Mucosa of descending colon (tissue), 3 donors: ENCODE measurements around the gene SFXN5. TPM values are rescaled to one million over a fixed set of nuclear protein-coding genes. Genes with fewer than 3 reads are reported as not detected.
A peak's percentile ranks its signal among the peaks of the same experiment; 100 is the strongest.

ENCODE experiments used
- ATAC-seq: fragments of 200-7000 bp; cut with Tn5 transposase; one replicate; pipeline ENCODE4 v1.9.1; 2020; ENCODE audit warnings: mild to moderate bottlenecking, moderate library complexity
- DNase-seq, 3 donors: peaks; one replicate each; pipeline ENCODE4 v3.0.0-alpha.2; 2020
- H3K36me3 ChIP-seq: fragments of 200-600 bp; one replicate; pipeline ENCODE4 v1.8.0; 2021; ENCODE audit warnings: low read depth, mild to moderate bottlenecking
- H3K4me1 ChIP-seq: fragments of 200-600 bp; one replicate; pipeline ENCODE4 v1.8.0; 2021; ENCODE audit warnings: low read depth, mild to moderate bottlenecking
- H3K4me3 ChIP-seq: fragments of 200-600 bp; one replicate; pipeline ENCODE4 v1.8.0; 2021; ENCODE audit warnings: mild to moderate bottlenecking
- H3K9me3 ChIP-seq: fragments of 200-600 bp; one replicate; pipeline ENCODE4 v1.8.0; 2021; ENCODE audit warnings: mild to moderate bottlenecking
- intact Hi-C, 2 donors: fragments of 100-400 bp; cut with DNase I in 1 of 2; cut with micrococcal nuclease in 1 of 2; formaldehyde crosslinking; loops; one replicate each; pipeline versions ENCODE4 v1.11.0 to v1.11.1; 2022; cut with DNase I, micrococcal nuclease
- total RNA-seq, 3 donors: library from RNA; stranded (reverse); fragmentation: NEBNext Ultra II Directional in 2 of 3; extraction: Animal tissue kit (Norgen Biotek cat#: 25700) in 2 of 3; gene quantifications; one replicate each; pipeline versions ENCODE4 v1.2.1 to v1.2.4, GENCODE V29; 2021 to 2023
- TF ChIP-seq, protein P1 (sequence below): fragments of 200-600 bp; IDR thresholded peaks from one replicate; pipeline ENCODE4 v1.8.0; 2022; ENCODE audit warnings: antibody characterized with exemption, mild to moderate bottlenecking
- donor health status: DM: no; HTN: no; CAD: no; lungs with moderate emphysema.
- donor health status: DM: no; HTN: no; CAD: no.
- donor health status: DM: no; HTN: yes; CAD: no.

SFXN5 gene
- total RNA-seq, 3 donors from 2014 or later = 22.2 to 30.9 (median 27.5) TPM

DNA sequence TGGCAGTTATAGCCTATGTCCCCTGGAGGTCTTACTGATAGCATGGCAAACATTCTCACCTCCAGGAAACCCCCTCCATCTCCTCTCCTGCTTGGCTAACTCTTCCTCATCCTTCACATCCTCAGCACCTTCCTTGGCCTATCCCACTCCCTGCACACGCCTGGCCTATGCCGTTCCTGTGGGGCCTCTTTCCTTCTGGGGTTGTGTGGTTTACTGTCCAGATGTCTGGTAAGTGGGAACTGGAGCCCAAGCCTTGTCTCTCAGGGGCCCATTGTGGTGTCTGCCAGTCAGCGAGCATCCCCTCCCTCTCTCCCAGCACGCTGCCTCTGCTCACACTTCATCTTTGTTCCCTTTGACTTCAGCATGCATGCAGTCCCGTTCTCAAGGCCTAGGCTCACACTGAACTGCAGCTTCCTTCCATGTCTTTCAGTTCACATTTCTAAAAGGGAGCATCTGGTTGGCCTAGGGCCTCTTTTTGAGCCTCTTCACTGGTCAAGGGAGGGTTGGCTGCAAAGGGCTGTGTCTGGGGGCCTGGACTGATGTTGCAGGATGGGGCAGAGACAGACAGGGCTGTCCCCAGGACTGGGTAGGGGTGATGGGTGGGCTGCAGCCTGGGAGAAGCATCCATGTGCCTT is 171.2 kb downstream of the SFXN5 start:
- intact Hi-C loops = no loop called here
- TF ChIP-seq, protein P1, sequence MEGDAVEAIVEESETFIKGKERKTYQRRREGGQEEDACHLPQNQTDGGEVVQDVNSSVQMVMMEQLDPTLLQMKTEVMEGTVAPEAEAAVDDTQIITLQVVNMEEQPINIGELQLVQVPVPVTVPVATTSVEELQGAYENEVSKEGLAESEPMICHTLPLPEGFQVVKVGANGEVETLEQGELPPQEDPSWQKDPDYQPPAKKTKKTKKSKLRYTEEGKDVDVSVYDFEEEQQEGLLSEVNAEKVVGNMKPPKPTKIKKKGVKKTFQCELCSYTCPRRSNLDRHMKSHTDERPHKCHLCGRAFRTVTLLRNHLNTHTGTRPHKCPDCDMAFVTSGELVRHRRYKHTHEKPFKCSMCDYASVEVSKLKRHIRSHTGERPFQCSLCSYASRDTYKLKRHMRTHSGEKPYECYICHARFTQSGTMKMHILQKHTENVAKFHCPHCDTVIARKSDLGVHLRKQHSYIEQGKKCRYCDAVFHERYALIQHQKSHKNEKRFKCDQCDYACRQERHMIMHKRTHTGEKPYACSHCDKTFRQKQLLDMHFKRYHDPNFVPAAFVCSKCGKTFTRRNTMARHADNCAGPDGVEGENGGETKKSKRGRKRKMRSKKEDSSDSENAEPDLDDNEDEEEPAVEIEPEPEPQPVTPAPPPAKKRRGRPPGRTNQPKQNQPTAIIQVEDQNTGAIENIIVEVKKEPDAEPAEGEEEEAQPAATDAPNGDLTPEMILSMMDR = no peak
- ATAC-seq (no peak), DNase-seq (no peak)
- H3K4me3 ChIP-seq = no peak overlapping the region
- H3K9me3 ChIP-seq = no peaks in the 10 kb centered on the region
- H3K4me1 ChIP-seq = peaks cover 7% of the 10 kb centered on the region
- H3K36me3 ChIP-seq = no peaks in the 10 kb centered on the region

DNA sequence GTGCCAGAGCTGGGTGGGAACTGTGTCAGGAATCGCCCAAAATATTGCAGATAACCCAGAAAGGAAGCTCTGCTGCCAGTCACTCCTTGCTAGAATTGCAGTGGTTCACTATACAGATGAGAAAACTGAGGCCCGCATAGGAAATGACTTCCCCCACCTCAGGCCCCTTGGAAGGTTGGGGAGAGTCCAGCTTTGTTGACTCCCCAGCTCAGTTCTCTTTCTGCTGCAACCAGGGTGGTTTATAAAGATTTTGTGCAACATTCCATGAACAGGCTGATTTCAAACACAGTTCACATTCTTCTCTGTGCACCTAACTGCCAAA is 173.0 kb downstream of the SFXN5 start:
- H3K9me3 ChIP-seq = no peaks in the 10 kb centered on the region
- H3K4me3 ChIP-seq = no peak overlapping the region
- H3K36me3 ChIP-seq = no peaks in the 10 kb centered on the region
- no peak for ATAC-seq
- intact Hi-C loops = loop anchor here (10.0 kb wide), 2 partner anchors 186 to 276 kb away; no protein-coding TSS in a partner anchor
- TF ChIP-seq, protein P1 = no peak
- no peak for DNase-seq
- peaks cover 11% of the 10 kb centered on the region for H3K4me1 ChIP-seq

DNA sequence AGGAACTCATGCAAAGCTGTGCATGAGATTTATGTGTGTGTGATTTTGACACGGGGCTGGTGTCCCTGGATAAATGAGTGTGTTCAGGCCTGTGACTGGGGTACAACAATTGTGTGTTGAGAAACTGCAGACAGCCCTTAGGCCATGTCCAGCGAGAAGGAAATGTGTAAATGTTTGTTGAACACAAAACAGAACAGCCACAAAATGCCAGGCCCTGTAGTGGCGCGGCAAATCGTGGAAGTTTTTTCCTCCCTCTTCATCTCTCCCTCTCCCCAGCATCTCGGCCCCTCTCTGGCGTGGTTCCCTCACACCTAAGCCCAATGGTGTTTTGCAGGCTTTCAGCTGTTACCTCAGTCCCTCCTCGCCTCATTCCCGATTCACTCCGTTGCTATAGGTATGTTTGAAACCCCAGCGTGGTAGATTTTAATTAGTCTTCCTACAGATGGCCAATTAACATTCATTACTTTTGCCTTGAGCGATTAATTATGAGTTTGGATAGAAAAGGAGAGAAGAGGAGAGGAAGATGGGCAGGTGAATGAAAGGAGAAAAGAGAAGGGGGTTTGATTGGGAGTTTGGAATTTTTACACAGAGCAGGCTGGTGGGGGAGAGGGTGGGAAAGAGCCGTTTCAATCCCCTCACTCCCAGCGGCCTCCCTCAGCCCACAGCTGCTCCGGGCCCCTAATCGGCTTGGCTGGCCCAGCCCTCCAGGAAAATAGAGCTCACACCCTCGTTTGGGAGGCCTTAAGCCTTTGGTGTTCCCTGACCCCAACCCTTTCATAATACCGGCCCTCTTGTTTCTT is 173.5 kb downstream of the SFXN5 start:
- no peak for ATAC-seq
- no peak for DNase-seq
- TF ChIP-seq, protein P1 = no peak
- peaks cover 11% of the 10 kb centered on the region for H3K4me1 ChIP-seq
- H3K36me3 ChIP-seq = no peaks in the 10 kb centered on the region
- no peaks in the 10 kb centered on the region for H3K9me3 ChIP-seq
- H3K4me3 ChIP-seq = no peak overlapping the region
- intact Hi-C loops = loop anchor here (10.0 kb wide), 2 partner anchors 187 to 277 kb away; no protein-coding TSS in a partner anchor

DNA sequence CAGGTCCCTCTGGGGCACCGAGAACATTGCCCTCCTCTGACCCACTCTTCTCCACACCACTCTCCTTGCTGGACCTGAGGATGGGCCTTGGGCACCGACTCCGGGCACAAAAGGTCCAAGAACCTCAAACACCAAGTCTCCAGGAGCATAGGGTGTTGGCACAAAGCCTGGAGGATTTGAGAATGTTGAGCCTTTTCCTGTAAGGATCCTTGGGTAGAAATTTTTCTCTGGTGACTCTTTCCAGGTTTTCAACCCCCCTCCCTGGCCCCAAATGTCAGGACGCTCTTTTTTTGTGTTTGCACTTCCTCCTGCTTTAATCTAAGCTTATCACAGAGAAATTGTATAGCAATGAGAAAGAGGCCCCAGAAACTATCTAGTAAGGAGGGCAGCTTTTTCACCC is 175.1 kb downstream of the SFXN5 start:
- no peaks in the 10 kb centered on the region for H3K9me3 ChIP-seq
- TF ChIP-seq, protein P1 = no peak
- no peak overlapping the region for H3K4me3 ChIP-seq
- peaks cover 11% of the 10 kb centered on the region for H3K4me1 ChIP-seq
- no peaks in the 10 kb centered on the region for H3K36me3 ChIP-seq
- no peak for ATAC-seq
- intact Hi-C loops = loop anchor here (10.0 kb wide), 2 partner anchors 188 to 278 kb away; no protein-coding TSS in a partner anchor
- DNase-seq = no peak

DNA sequence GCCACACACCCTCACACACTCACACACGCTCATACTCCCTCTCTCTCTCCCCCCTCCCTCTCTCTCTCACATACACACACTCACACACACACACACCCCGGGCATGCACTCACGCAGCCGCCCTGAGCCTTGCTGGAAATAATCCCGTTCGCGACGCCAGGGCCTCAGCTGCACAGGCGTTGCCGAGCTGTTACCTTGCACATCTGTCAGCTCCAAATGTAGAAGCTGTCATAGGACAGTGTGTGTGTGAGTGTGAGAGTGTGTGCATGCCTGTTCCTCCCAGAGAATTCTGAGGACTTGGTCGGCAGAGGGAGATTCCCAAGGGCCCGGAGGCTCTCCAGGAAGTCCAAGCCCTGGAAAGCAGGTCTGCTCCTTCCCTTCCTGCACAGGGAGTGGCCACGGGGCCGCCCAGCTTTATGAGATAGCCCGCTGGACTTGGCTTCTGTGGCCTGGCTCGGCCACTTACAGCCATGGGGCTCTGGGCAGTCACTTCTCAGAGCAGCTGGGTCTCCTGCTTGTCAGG is 175.7 kb downstream of the SFXN5 start:
- H3K9me3 ChIP-seq = no peaks in the 10 kb centered on the region
- intact Hi-C loops = loop anchor here (10.0 kb wide), 2 partner anchors 189 to 279 kb away; no protein-coding TSS in a partner anchor

More for the DNA sequence above, 175.7 kb downstream of the SFXN5 start:
- ATAC-seq = peak; percentile 91
- TF ChIP-seq, protein P1 = no peak
- Histone ChIP-seq H3K4me3 (no peak overlapping the region), H3K36me3 (no peaks in the 10 kb centered on the region), H3K4me1 (peaks cover 11% of the 10 kb centered on the region)
- peak; percentile 79 to 82 (median 81) for DNase-seq
